ENCODE results near the gene WDR44. TPM values are rescaled to one million over a fixed set of nuclear protein-coding genes. Genes with fewer than 3 reads are reported as not detected.
A peak's percentile ranks its signal among the peaks of the same experiment; 100 is the strongest.

Gene WDR44
- total RNA-seq, 1 experiment from 2014 or later = 13.2 TPM

GRCh38 chrX:118396113-118396512 lies 50.2 kb downstream of the WDR44 start:
- Mint-ChIP-seq H3K4me3 (ENCODE audit: unreplicated experiment) (no peak overlapping the region), H3K36me3 (ENCODE audit: insufficient read depth, unreplicated experiment) (peaks cover 17% of the 10 kb centered on the region), H3K27ac (ENCODE audit: low read depth, unreplicated experiment) (no peak overlapping the region), H3K27me3 (ENCODE audit: insufficient read depth, unreplicated experiment) (peaks cover 9% of the 10 kb centered on the region), H3K4me1 (ENCODE audit: insufficient read depth, unreplicated experiment) (no peaks in the 10 kb centered on the region), H3K9me3 (ENCODE audit: unreplicated experiment) (no peaks in the 10 kb centered on the region)
- BruUV-seq (replicated peaks) = no TSS peak
- intact Hi-C loops (cut with micrococcal nuclease) = no loop called here
- ChIA-PET CTCF (interaction anchor here (0.7 kb wide), 1 partner anchor 70 kb away, joined by 3 read pairs; no protein-coding TSS in a partner anchor), POLR2A (no interaction called here)
- no peak for DNase-seq (ENCODE audit: unreplicated experiment)
- no peak for TF ChIP-seq CTCF (IDR thresholded peaks at IDR 0.05; ENCODE audit: unreplicated experiment)

GRCh38 chrX:118418811-118419251 lies 72.9 kb downstream of the WDR44 start:
- CTCF ChIA-PET = interaction anchor here (0.6 to 1.3 kb wide), 3 partner anchors 20 to 1454 kb away, joined by 3 to 4 read pairs (median 3); no protein-coding TSS in a partner anchor
- DNase-seq (ENCODE audit: unreplicated experiment) = no peak
- BruUV-seq (replicated peaks) = no TSS peak
- POLR2A ChIA-PET = no interaction called here
- Mint-ChIP-seq H3K4me1 (ENCODE audit: insufficient read depth, unreplicated experiment) (peaks cover 6% of the 10 kb centered on the region), H3K36me3 (ENCODE audit: insufficient read depth, unreplicated experiment) (peaks cover 7% of the 10 kb centered on the region), H3K27ac (ENCODE audit: low read depth, unreplicated experiment) (no peak overlapping the region), H3K4me3 (ENCODE audit: unreplicated experiment) (no peak overlapping the region), H3K27me3 (ENCODE audit: insufficient read depth, unreplicated experiment) (peaks cover 59% of the 10 kb centered on the region), H3K9me3 (ENCODE audit: unreplicated experiment) (no peaks in the 10 kb centered on the region)
- intact Hi-C loops (cut with micrococcal nuclease) = no loop called here
- no peak for TF ChIP-seq CTCF (IDR thresholded peaks at IDR 0.05; ENCODE audit: unreplicated experiment)

GRCh38 chrX:118420462-118420861 lies 74.6 kb downstream of the WDR44 start:
- Mint-ChIP-seq H3K4me3 (ENCODE audit: unreplicated experiment) (no peak overlapping the region), H3K36me3 (ENCODE audit: insufficient read depth, unreplicated experiment) (peaks cover 7% of the 10 kb centered on the region), H3K9me3 (ENCODE audit: unreplicated experiment) (no peaks in the 10 kb centered on the region), H3K4me1 (ENCODE audit: insufficient read depth, unreplicated experiment) (peaks cover 6% of the 10 kb centered on the region), H3K27ac (ENCODE audit: low read depth, unreplicated experiment) (no peak overlapping the region), H3K27me3 (ENCODE audit: insufficient read depth, unreplicated experiment) (peaks cover 71% of the 10 kb centered on the region)
- peak; percentile 46 for DNase-seq (ENCODE audit: unreplicated experiment)
- POLR2A ChIA-PET = no interaction called here
- intact Hi-C loops (cut with micrococcal nuclease) = no loop called here
- no TSS peak for BruUV-seq (replicated peaks)
- no peak for TF ChIP-seq CTCF (IDR thresholded peaks at IDR 0.05; ENCODE audit: unreplicated experiment)
- CTCF ChIA-PET = no interaction called here

GRCh38 chrX:118423558-118423957 lies 77.7 kb downstream of the WDR44 start:
- POLR2A ChIA-PET = no interaction called here

More at GRCh38 chrX:118423558-118423957, 77.7 kb downstream of the WDR44 start:
- Mint-ChIP-seq H3K27ac (ENCODE audit: low read depth, unreplicated experiment) (no peak overlapping the region), H3K4me1 (ENCODE audit: insufficient read depth, unreplicated experiment) (peaks cover 6% of the 10 kb centered on the region), H3K4me3 (ENCODE audit: unreplicated experiment) (no peak overlapping the region), H3K27me3 (ENCODE audit: insufficient read depth, unreplicated experiment) (peaks cover 41% of the 10 kb centered on the region), H3K36me3 (ENCODE audit: insufficient read depth, unreplicated experiment) (peaks cover 7% of the 10 kb centered on the region), H3K9me3 (ENCODE audit: unreplicated experiment) (no peaks in the 10 kb centered on the region)
- CTCF ChIA-PET = interaction anchor here (0.7 kb wide), 1 partner anchor 584 kb away, joined by 3 read pairs; no protein-coding TSS in a partner anchor
- intact Hi-C loops (cut with micrococcal nuclease) = no loop called here
- no peak for TF ChIP-seq CTCF (IDR thresholded peaks at IDR 0.05; ENCODE audit: unreplicated experiment)
- BruUV-seq (replicated peaks) = no TSS peak
- DNase-seq (ENCODE audit: unreplicated experiment) = no peak

Data from MCF 10A (cell line).